GM18907 (cell line): ENCODE data around the gene PARVA.

Source experiments
- ATAC-seq: cut with Tn5 transposase; IDR thresholded peaks from one replicate; pipeline ENCODE4 v1.9.1; 2021; ENCODE audit warnings: mild to moderate bottlenecking, moderate library complexity; ENCODE audit not compliant: unreplicated experiment

PARVA gene

DNA sequence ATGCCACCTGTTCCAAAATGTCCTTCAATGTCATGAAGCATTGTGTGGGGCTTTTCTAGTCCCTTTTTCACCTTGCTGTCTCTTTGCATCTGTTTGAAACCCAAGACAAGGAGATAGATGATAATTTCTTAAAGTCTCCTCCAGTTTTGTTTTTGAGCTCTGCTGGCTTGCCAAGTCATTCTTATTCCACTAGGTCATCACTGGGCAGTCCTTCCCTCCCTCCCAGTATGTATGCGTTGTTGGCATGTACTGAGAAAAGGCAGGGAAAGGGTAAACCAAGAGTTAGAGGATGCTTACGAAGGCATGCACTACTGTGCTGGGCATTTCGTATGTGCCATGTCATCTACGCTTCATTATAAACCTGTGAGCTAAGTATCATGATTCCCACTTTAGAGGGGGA, 78.6 kb downstream of the PARVA start:
- ATAC-seq = no peak

DNA sequence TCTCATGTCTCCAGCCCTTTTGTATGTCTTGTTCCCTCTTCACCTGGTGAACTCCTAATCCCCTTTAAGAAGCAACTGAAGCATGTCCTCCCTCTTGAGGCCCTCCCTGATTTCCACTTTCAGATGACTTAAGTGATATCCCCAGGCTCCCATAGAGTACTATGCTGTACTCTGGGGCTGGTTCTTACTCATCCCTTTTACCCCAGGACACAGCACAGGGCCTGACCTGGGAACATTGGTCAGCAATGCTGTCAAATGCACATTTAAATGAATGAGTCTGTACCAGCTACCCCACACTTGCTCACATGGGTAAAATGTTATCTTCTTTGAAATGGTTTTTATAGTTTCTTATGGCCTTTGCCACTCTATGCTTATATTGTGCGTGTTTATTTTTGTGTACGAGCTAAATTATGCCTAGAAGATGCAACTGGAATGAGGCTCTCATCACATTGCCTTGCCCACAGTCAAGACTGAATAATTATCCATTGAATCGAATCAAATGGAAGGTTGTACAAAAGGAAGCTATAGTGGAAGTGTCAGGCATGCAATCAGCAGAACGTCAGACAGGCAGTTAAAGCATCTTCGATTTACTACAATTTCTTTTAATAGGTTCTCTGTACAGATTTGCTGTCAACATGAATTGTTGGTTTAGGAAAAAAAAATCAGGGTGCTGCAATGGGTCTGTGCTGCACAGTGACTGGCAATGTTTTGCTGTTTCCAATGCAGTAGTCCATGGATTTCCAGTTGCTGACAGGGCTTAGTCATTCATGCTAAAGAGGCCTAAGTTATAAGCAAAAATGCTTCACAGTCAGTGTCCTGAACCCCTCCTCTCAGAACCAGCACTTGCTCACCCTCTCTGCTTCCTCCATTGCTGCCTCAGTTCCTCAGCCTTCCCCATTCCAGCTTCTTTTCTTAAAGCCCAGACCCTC, 79.5 kb downstream of the PARVA start:
- ATAC-seq = no peak

DNA sequence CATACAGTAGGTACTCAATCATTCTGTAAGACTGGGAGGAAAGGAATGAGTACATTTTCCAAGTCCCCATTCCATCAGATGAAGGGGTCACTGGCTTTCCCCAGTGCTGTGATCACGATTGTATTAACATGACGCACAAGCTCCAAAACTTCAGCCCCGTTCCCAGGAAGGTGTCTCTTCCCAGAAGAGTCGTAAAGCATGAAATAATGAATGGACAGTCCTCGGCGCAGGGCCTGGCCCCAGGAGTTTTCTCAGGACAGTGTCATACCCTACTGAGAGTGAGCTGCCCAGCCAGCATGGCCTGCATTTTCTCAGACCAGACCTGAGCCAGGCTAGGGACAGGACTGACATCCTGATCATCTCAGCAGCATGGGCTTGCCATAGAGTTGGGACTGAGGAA, 80.7 kb downstream of the PARVA start:
- no peak for ATAC-seq

GRCh38 chr11:12459374-12459773, 82.0 kb downstream of the PARVA start:
- ATAC-seq = no peak

GRCh38 chr11:12459865-12460444, 82.6 kb downstream of the PARVA start:
- ATAC-seq = no peak

DNA sequence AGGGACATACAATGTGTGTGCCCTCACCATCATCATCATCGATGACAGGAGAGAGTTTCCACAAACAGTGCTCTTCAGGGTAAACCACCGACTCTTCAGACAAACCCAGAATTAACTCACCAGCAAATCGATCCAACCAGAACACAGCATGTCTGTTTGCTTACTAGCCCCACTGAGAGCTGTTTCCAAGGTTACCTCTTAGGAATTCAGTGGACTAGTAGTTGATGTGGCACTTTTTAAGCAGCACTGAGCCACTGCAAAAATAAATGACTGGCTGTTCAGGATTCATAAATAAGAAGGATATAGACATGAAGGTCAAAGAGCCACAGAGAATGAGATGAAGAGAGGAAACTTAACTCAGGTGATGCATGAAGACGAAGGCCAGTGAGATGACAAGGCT, 83.1 kb downstream of the PARVA start:
- no peak for ATAC-seq

GRCh38 chr11:12461516-12461915, 84.1 kb downstream of the PARVA start:
- no peak for ATAC-seq

DNA sequence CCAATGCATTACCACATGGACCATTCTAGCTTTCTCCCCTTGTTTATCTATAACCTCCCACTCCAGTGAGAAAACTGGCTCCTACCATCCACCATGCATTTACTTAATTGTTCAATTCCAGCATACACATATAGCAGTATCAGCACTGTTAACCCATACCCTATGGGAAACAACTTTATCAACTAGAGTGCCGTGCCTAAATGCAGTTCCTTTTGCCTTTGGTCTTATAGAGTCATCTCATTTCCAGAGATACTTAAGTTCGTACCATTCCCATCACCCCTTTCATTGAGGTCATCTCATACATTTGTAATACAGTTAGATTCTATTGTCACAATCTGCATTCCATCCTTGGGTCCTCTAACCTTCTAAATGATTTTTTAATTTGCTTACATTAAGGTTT, 86.9 kb downstream of the PARVA start:
- no peak for ATAC-seq

GRCh38 chr11:12465332-12465731, 88.0 kb downstream of the PARVA start:
- ATAC-seq = no peak

DNA sequence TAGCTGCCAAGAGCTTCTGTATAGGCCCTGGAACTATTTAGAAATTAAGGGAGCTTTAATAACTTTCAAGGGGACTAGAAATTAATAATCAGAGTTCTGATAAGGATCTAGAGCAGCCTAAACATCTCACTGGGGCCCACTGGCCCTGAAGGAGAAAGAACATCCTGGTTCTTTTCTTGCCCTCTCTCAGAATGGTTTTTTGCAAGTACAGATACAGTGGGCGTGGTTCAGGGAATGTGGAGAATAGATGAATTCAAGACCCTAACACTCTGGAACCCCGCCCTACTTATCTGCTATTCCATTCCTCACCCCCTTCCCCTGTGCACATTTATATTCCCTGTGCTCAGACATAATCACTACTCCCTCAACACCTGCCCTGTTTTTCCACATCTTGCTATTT, 90.2 kb downstream of the PARVA start:
- ATAC-seq = no peak

- ATAC-seq = no peak
Observed at GRCh38 chr11:12469451-12469850, 92.1 kb downstream of the PARVA start.

GRCh38 chr11:12470236-12470635, 92.9 kb downstream of the PARVA start:
- no peak for ATAC-seq

DNA sequence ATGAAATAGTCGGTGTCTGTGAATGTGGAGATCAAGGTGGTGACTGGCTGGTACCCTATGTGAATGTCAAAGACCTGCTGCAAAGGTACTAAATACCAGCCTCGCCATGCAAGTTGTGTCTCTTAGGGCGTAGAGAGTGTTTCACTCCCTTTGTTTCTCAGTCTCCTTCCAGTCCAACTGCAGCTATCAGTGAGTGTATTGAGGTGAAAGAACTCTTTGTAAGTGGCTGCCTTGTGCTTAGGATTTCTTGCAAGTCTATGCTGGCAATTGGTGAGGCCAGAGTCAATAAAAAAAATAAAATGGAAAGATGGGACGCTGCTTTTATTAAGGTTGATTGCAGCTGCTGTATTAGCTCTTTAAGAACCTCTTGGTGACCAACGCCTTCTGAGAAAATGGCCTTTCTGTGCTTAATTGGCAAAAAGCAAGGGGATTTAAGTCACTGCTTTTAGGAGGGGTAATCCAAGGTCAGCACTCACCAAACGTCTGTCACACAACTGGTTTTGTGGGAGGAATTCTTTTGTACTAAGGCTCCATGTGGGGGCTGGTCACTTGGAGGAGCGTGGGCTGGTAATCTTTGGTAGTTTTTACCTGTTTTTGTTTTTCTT, 95.1 kb downstream of the PARVA start:
- no peak for ATAC-seq

DNA sequence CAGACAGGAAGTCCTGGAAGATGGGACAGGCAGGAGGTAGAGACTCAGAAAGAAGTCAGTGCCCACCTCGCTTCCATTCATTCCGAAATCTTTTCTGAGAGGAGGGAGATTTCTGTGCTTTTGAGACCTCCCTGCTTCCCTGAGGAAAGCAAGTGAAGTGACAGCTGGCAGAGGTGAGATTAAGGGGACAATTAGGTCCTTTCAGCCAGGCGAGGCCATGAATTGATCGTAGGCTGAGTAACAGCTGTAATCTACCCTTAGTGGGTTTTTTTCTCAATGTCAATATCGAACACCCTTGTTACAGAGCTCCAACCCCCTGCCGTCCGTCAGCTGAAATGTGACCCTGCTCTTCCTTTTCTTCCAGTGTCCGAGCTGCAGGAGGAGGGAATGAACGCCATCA, 96.0 kb downstream of the PARVA start:
- ATAC-seq = no peak

- no peak for ATAC-seq
Observed at GRCh38 chr11:12474871-12475270, 97.5 kb downstream of the PARVA start.

DNA sequence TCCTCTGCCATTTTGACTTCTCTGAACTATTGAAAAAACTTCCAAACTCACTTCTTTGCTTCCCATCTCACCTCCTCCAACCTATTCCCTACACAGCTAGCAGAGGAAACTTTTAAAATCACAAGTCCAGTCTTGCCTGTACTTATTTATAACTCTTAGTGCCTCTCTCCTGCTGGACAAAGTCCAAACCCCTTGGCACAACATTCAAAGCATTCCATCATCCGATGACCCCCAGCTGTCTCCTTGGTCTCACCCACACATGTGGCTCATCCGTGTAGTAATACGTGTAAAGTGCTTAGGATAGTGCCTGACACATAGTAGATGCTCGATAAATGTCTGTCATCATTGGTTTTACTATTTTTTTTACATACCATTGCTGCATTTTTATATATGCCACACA, 101.4 kb downstream of the PARVA start:
- ATAC-seq = no peak

- no peak for ATAC-seq
Observed at GRCh38 chr11:12480401-12480800, 103.0 kb downstream of the PARVA start.

DNA sequence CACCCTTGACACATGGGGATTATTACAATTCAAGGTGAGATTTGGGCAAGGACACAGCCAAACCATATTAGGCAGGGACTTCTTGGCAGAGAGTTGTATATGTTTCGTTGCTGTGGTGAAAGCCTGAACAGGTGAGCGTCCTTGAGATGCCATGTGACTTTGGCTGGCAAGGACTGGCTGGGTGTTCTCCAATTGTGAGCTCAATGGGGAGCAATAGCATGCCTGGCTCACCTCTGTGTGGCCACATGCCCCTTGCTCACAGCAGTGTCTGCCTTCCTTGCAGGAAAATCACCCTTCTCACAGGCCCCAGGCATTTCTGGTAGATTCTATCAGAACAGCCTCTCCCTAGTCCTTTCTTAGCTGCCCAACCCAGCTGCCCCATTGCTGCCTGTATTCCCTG, 105.5 kb downstream of the PARVA start:
- ATAC-seq = no peak

DNA sequence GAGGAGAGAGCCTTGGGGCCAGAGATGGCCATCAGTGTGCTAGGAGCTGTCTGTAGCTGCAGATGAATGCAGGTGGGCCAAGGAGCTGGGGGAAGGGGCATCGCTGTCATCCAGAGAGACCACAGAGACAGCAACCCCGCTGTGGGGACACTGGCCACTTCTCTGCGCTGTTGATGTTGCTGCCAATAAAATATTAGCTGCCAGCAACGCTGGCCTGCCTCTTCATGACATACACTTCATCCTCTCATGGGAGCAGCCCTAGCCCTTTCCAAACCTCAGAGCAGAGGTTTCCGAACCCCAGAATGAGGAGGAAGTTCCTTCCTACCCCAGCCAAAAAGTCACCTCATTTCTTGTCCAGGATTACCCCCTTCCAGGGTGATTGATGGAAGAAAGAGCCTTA, 106.2 kb downstream of the PARVA start:
- ATAC-seq = no peak

GRCh38 chr11:12485328-12485727, 108.0 kb downstream of the PARVA start:
- ATAC-seq = no peak

DNA sequence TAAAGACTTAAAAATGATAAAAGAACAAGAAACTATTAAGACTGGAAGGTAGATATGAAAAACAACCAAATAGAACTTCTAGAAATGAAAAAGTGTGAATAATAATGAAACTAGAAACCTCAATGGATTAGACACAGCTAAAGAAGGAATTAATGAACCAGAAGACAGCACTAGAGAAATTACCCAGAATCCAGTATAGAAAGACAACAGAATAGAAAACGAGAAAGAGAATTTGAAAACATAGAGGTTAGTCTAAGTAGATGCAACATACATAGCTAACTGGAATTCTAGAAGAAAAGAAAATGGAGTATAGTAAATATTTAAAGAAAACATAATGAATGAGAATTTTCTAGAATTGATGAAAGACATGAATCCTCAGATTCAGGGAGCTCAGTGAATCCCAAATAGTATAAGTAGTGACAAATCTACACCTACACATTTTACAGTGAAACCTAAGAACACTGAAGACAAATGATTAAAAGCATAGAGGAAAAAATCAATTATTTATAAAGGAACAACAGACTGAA, 111.9 kb downstream of the PARVA start:
- no peak for ATAC-seq

DNA sequence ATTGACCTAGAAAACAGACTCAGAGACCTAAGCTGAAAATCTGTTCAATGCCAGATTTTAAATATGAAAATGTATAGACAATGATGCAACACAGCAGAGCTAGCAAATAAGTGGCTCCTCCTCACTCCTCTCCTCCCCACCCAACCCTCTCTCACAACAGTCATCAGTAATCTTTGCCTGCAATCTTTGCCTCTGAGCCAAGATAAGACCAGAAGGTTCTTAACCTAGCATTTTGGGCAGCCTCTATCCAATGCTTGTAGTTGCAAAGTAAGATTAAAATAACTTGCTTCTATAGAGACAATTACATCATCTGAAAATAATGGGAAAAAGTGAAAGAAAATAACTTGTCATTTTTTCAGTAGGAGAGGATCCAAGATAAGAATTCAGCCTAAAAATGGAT, 117.3 kb downstream of the PARVA start:
- no peak for ATAC-seq
